Subcutaneous abdominal adipose tissue (tissue), 5 donors: ENCODE measurements around the gene TTI1.

Experiments
- H3K27ac ChIP-seq: one replicate; pipeline ENCODE4 v1.7.0; 2013; ENCODE audit warnings: low read depth, mild to moderate bottlenecking, inconsistent platforms, low read length, moderate library complexity
- H3K27me3 ChIP-seq, 5 donors: one replicate each; pipeline ENCODE4 v1.7.0; 2013; ENCODE audit warnings: low read length in 5 of 5, inconsistent platforms in 1 of 5; ENCODE audit not compliant: control insufficient read depth in 5 of 5, insufficient read depth in 4 of 5
- H3K36me3 ChIP-seq, 5 donors: one replicate each; pipeline ENCODE4 v1.7.0; 2013; ENCODE audit warnings: low read length in 5 of 5; ENCODE audit not compliant: control insufficient read depth in 5 of 5, insufficient read depth in 5 of 5
- H3K4me1 ChIP-seq, 5 donors: one replicate each; pipeline ENCODE4 v1.7.0; 2013; ENCODE audit warnings: low read length in 5 of 5, mild to moderate bottlenecking in 3 of 5, moderate library complexity in 1 of 5; ENCODE audit not compliant: control insufficient read depth in 5 of 5, insufficient read depth in 5 of 5
- H3K4me3 ChIP-seq, 5 donors: one replicate each; pipeline ENCODE4 v1.7.0; 2013; ENCODE audit warnings: low read length in 5 of 5, low read depth in 1 of 5
- H3K9ac ChIP-seq, 5 donors: one replicate each; pipeline ENCODE4 v1.7.0; 2013; ENCODE audit warnings: low read length in 5 of 5, mild to moderate bottlenecking in 4 of 5, moderate library complexity in 3 of 5
- H3K9me3 ChIP-seq, 5 donors: one replicate each; pipeline ENCODE4 v1.7.0; 2013; ENCODE audit warnings: low read length in 5 of 5; ENCODE audit not compliant: control insufficient read depth in 5 of 5
- donor health status: healthy.
- donor health status: healthy.
- donor health status: healthy.
- donor health status: healthy.
- donor health status: healthy.

The TTI1 gene

GRCh38 chr20:38067717-38068365 lies 34.6 kb upstream of the TTI1 start:
- no peaks in the 10 kb centered on the region for H3K9me3 ChIP-seq
- no peak overlapping the region for H3K4me3 ChIP-seq
- no peak overlapping the region for H3K9ac ChIP-seq
- peaks cover 0 to 9% (median 4%) of the 10 kb centered on the region in 5 donors for H3K4me1 ChIP-seq
- peaks cover 46 to 81% (median 71%) of the 10 kb centered on the region in 5 donors for H3K36me3 ChIP-seq
- H3K27me3 ChIP-seq: no peaks in the 10 kb centered on the region
- no peak overlapping the region for H3K27ac ChIP-seq

GRCh38 chr20:38066969-38067716 lies 33.9 kb upstream of the TTI1 start:
- Histone ChIP-seq H3K4me3 (no peak overlapping the region), H3K27ac (no peak overlapping the region), H3K36me3 (peaks cover 41 to 81% (median 76%) of the 10 kb centered on the region in 5 donors), H3K4me1 (peaks cover 0 to 4% (median 0%) of the 10 kb centered on the region in 5 donors), H3K9me3 (no peaks in the 10 kb centered on the region), H3K9ac (no peak overlapping the region), H3K27me3 (no peaks in the 10 kb centered on the region)

DNA sequence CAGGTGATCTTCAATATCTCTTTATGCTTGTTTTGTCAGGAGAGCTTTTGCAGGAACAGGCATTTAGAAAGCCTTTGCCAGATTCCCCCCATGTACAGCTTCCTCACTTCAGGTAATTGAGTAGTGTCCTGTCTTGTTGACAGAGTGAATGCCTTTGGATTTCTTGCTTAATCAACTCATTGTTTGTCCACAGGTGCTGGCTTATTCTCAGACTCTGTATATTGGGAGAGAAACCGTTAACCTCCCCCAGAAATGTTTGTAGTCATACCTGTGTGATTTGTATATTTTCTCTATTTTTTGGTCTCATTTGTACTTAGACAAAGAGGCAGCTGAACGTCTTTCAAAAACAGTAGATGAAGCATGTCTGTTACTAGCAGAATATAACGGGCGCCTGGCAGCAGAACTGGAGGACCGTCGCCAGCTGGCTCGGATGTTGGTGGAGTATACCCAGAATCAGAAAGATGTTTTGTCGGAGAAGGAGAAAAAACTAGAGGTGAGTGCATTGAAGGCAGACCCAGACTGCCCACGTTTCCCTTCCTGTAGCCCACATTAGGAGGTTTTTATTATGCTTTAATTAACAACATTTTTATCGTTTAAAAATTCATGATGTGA lies 32.6 kb upstream of the TTI1 start:
- H3K36me3 ChIP-seq: peaks cover 44 to 82% (median 78%) of the 10 kb centered on the region in 5 donors
- H3K27ac ChIP-seq: no peak overlapping the region
- no peaks in the 10 kb centered on the region for H3K27me3 ChIP-seq
- no peaks in the 10 kb centered on the region for H3K9me3 ChIP-seq
- H3K9ac ChIP-seq: no peak overlapping the region
- H3K4me1 ChIP-seq: peaks cover 0 to 4% (median 0%) of the 10 kb centered on the region in 5 donors
- no peak overlapping the region for H3K4me3 ChIP-seq

DNA sequence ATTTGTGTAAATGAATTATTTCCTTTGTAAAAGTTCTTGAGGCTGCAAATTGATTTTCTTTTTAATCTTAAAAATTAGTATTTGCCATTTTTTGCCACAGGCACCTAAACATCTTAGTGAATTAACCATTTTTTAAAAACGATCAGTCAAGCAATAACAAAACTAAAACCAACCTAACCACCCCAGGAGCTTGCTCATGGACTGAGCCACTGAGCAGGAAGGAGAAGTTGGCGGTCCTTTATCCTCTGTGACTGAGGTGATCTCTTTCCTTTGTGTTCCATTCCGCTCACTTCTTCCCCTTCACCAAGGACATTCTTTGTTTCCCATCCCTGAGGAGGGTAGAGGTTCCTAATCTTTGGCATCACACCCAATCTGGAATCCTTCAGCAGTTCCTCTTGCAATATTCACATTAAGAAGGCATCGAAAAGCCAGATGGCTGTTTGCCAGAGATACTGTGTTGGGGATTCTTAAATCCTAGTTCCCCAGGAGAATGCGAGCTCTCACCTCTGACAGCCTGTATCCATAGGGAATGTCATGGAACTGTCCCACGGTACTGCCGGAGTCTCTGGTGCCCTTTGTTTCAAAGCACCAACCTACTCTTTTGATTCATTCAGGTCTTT lies 30.8 kb upstream of the TTI1 start:
- H3K27me3 ChIP-seq: no peaks in the 10 kb centered on the region
- H3K4me1 ChIP-seq: peaks cover 0 to 4% (median 0%) of the 10 kb centered on the region in 5 donors
- H3K36me3 ChIP-seq: peaks cover 45 to 83% (median 83%) of the 10 kb centered on the region in 5 donors
- no peak overlapping the region for H3K9ac ChIP-seq
- H3K9me3 ChIP-seq: no peaks in the 10 kb centered on the region
- no peak overlapping the region for H3K4me3 ChIP-seq
- no peak overlapping the region for H3K27ac ChIP-seq

GRCh38 chr20:38062890-38063289 lies 29.6 kb upstream of the TTI1 start:
- Histone ChIP-seq H3K27me3 (no peaks in the 10 kb centered on the region), H3K4me1 (peaks cover 0 to 4% (median 0%) of the 10 kb centered on the region in 5 donors), H3K4me3 (no peak overlapping the region), H3K36me3 (peaks cover 47 to 86% (median 84%) of the 10 kb centered on the region in 5 donors), H3K9me3 (no peaks in the 10 kb centered on the region), H3K27ac (no peak overlapping the region), H3K9ac (no peak overlapping the region)

GRCh38 chr20:38061109-38061508 lies 27.9 kb upstream of the TTI1 start:
- H3K9ac ChIP-seq: no peak overlapping the region
- H3K4me1 ChIP-seq: peaks cover 0 to 4% (median 0%) of the 10 kb centered on the region in 5 donors
- no peaks in the 10 kb centered on the region for H3K9me3 ChIP-seq
- no peak overlapping the region for H3K27ac ChIP-seq
- H3K27me3 ChIP-seq: no peaks in the 10 kb centered on the region
- peaks cover 43 to 77% (median 75%) of the 10 kb centered on the region in 5 donors for H3K36me3 ChIP-seq
- H3K4me3 ChIP-seq: no peak overlapping the region

DNA sequence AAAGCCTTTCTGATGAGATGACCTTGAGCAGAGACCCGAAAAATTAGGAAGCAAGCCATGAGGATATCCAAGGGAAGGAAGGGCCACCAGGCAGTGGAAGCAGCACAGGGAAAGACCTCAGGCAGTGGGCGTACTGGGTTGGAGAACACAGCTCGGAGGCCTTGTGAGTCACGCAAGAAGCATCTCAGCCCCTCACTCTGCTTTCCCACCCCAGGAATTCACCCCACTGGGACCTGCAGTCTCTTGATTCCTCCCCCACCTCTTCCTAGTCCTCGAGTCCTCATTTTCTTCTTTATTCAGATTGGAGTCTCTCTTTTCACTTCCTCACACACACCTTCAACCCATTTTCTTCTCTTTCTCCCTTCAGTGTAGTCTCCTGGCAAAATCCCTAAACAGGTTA lies 27.3 kb upstream of the TTI1 start:
- Histone ChIP-seq H3K36me3 (peaks cover 39 to 76% (median 72%) of the 10 kb centered on the region in 5 donors), H3K27ac (no peak overlapping the region), H3K9me3 (no peaks in the 10 kb centered on the region), H3K27me3 (no peaks in the 10 kb centered on the region), H3K4me1 (peaks cover 0 to 4% (median 0%) of the 10 kb centered on the region in 5 donors), H3K4me3 (no peak overlapping the region), H3K9ac (no peak overlapping the region)

DNA sequence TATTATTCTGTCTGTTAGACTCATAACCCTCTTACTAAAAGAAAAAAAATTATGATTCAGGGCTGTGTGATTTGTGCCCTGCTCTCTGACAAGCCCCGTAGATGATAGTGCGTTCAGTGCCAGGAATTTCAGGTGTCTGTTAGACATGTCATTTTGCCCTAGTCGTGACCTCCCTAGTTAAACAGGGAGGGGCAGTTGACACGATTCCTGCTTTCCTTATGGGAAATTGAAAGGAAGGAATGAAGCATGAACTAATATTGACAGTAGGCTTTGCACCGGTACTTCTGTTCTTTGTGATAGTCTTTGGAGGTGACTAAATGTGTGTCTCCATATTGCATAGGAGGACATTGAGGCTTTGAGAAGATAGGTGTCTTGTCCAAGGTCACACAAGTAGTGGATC lies 26.6 kb upstream of the TTI1 start:
- Histone ChIP-seq H3K27me3 (no peaks in the 10 kb centered on the region), H3K36me3 (peaks cover 39 to 78% (median 67%) of the 10 kb centered on the region in 5 donors), H3K9me3 (no peaks in the 10 kb centered on the region), H3K9ac (no peak overlapping the region), H3K4me3 (no peak overlapping the region), H3K4me1 (peaks cover 0 to 4% (median 0%) of the 10 kb centered on the region in 5 donors), H3K27ac (no peak overlapping the region)

- Histone ChIP-seq H3K4me1 (peaks cover 0 to 6% (median 4%) of the 10 kb centered on the region in 5 donors), H3K4me3 (no peak overlapping the region), H3K9me3 (no peaks in the 10 kb centered on the region), H3K9ac (peak overlapping the region in 1 of 5 donors; percentile 19), H3K27me3 (no peaks in the 10 kb centered on the region), H3K36me3 (peaks cover 40 to 71% (median 50%) of the 10 kb centered on the region in 5 donors), H3K27ac (no peak overlapping the region)
Measured at GRCh38 chr20:38057351-38057972, 24.2 kb upstream of the TTI1 start.
